Stimulated activated CD4-positive, alpha-beta T cell treated with anti-CD3 and anti-CD28 coated beads, Interleukin-12 subunit alpha, Interleukin-12 subunit beta, amount 100 ng/mL, for 48 hours (primary cell): Measurements from ENCODE around the gene KRT3.

ENCODE experiments used
- DNase-seq, 3 donors: peaks; one replicate each; pipeline ENCODE4 v3.0.0-alpha.2; 2020; ENCODE audit warnings: low read depth in 2 of 3, low spot score in 1 of 3

KRT3 gene

DNA sequence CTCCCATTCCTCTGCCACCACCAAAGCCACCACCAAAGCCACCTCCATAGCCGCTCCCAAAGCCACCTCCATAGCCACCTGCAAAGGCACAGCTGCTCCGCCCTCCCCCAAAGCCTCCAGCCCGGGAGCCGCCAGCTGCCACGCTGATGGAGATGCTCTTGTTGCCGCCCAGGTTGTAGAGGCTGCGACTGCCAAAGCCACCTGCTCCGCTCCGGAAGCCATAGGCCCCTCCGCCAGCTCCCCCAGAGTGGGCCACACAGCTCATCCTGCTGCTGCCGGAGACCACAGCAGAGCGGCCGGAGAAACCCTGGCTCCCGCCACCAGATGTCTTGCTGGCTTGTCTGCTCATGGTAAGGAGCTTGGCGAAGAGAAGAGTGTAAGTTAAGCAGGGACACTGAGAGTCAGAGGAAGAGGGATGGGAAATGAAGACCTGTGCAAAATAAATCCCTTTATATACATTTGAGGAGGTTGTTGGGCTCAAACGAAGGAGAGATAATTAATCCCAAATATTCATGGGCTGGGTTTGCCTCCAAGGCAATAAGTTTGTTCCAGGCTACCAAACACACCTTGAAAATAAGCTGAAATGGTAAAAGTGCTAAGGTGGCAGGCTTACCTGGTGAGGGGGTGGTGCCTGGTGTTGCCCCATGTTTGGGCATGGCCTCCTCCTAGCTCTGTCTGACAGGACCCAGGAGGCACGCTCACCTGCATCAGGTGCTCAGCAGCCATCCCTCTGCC is at the start of gene KRT3:
Gene KRT3 (minus strand): TSS at position 424 of the 735 bp plus-strand sequence. CDS start 75 bp downstream, at position 349.
- DNase-seq = no peak

DNA sequence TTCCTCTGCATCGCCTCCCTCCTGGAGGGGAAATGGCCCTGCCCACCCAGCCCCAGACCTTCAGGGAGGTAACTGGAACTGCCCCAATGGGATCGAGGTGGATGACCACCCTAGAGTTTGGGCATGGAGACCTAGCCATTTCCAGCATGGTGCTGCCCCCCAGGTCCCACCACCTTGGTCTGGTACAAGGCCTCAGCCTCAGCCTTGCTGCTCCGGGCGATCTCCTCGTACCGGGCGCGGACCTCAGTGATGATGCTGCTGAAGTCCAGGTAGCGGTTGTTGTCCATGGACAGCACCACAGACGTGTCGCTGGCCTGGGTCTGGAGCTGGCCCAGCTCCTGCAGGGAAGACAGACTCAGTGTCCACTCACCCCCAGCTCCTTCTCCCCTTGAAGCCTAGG is 48.5 kb upstream of the KRT3 start:
- no peak for DNase-seq

DNA sequence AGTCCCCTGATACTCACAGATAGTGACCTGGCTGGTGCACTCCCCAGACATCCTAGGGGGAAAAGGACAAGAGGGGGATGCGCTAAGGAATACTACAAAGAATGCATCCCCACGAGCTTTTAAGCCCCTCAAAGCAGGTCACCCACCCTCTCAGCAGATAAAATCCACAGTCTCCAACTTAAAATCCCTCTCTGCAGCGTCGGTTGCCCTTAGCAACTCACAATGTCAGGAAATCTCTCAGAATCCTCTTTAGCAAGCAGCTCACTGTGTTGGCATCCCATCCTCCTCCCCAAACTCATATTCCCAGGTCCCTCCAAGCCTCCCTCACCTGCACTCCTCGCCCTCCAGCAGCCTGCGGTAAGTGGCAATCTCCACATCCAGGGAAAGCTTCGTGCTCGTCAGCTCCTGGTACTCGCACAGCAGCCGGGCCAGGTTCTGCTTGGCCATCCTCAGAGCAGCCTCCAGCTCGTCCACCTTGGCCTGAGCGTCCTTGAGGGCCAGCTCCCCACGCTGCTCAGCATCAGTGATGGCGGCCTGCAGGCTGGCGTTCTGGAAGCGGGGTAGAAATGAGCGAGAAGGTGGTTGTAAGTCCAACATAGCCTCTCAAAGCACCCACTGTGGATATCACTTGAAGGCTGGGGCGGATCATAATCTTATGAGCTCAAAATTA is 43.7 kb upstream of the KRT3 start:
- DNase-seq = no peak

DNA sequence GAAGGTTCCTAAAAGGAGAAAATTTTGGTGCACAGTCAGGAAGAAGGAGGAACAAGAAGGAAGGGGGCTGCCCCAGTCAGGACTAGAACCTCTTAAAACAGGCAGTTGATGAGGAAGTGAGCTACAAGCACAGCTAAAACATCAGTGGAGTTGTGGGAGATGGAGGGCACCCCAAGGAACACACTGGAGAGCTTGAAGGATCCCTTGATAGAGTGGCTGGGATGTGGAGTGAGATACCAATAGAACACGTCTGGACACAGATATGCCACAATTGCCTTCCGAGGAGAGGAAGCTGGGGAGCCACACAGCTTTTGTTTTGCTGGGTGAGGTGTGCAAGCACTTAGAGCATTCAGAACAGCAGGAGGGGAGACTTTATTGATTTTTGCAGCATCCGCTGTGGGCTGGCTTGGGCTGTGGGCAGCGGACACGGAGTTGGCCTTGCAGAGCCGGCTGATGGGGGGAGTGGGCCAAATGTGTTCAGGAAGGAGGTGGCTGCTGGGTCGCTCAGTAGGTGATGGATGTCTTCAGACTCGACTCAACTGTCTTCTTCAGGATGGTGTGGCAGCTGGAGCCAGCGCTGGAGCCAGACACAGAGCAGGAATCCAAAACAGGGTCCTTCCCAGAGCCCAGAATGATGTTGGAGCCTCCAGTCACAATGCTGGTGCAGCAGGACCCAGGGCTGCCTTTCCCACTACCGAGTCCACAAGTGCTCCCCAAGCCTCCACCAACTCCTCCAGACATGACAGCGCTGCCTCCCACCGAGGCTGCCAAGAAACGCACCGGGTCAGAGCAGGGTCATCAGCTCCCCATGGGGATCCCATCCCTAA is 42.9 kb upstream of the KRT3 start:
- no peak for DNase-seq

DNA sequence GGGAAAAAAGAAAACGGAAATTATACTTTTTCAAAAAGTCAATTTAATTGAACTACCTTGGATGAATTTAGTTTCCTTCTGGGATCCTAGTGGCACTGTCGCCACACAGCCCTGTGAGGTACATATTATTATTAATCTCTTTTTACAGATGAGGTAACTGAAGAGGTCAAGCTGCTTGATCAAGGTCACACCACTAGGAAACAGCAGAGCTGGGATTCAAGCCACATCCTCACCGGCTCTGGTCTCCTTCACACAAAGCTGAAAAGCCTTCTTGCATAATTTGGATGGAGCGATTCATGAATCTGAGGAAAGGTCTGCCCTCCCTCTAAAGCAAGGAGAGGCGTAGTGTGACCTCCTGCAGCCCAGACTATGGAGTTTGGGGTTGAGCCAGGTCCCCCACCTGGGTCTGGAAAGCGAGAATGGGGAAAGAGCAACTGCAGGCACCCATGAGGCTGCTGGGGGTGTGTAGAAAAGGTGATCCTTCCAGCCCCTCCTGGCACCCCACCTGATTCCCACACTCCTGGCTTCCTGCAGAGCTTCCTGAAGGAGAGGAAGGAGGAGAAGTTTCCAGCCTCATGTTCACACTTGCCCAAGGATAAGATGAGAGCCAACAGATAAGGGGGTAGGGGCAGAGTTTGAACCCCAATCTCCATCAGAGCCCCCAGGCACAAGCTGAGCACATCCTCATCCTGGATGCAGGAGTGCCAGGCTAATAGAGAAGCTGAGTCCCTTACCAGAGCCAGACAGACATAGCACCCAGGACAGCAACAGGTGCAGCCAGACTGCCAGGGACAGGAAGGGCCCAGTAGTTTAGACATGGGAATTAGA is 42.1 kb upstream of the KRT3 start:
- DNase-seq = no peak

DNA sequence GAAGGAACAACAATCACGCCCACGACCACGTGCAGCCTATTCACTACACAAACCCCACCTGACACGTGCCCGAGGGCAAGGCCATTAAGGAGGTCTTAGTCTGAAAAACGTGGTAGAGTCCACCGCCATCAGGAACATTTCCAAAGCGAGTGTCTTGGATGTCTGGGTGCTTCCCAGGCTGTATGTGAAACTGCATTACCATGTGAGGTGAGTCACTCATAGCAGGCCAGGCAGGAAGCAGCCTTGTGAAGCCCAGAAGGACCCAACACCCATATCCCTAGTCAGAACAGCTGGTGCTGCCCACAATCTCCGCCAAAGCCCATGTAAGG is 41.5 kb upstream of the KRT3 start:
- DNase-seq = no peak

DNA sequence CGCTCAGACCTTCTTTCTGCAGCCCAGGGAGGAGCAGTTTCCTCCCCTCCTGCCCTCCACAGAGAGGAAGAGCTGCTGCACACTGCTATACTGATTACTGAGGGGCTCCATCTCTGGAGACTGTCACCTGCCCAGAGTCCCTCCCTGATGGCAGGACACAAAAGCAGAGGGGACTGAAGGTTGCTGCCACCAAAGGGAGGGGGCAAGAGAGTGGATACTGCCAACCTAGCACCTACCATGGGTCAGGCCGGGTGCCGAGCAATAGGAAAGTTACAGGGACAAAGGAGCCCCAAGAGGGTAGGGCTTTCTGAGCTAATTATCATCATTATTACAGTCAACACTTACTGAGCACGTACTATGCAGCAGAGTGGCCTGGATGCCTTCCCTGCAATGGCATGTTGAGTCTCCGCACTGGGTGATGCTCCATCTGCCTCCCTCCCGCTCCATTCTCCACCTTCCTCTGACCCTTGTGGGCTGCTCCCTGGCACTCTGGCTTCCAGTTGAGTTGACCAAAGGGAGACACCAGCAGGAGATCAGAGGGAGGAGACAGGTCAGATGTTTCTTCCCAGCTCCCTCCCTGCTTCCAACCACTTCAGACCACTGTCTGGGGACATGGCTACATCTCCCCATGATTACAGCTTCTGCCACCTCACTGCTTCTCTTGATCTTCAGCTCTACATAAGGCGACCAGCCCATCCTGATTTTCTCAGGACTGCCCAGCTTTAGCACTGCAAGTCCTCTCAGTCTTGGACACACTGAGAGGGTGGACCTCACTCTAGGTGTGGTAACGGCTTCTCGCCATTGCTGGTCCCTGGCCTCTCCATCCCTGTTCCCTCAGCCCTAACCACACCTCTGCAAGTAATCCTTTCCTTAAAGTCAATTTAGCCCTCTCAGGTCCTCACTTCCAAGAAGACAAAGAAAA is 40.8 kb upstream of the KRT3 start:
- no peak for DNase-seq

DNA sequence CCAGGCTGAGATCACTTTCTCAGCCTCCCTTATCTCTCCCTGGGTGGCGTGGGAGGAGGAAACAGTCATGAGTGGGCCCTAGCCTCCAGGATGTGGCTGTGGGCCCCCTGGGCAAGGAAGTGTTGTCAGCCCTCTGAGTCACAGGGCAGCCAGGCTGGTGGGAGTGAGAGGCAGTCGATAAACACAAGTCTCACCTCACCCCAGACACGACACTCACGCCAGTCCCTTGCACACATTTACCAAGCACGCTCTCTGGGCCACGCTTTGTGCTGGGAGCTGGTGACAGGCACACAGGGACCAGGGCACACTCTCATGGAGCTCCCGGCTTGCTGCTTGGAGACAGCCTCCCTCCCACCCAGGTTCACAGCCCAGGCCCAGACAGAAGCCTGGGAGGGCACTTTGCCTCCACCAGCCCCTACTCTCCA is 40.1 kb upstream of the KRT3 start:
- DNase-seq = peak; percentile 34 to 56 (median 51)

DNA sequence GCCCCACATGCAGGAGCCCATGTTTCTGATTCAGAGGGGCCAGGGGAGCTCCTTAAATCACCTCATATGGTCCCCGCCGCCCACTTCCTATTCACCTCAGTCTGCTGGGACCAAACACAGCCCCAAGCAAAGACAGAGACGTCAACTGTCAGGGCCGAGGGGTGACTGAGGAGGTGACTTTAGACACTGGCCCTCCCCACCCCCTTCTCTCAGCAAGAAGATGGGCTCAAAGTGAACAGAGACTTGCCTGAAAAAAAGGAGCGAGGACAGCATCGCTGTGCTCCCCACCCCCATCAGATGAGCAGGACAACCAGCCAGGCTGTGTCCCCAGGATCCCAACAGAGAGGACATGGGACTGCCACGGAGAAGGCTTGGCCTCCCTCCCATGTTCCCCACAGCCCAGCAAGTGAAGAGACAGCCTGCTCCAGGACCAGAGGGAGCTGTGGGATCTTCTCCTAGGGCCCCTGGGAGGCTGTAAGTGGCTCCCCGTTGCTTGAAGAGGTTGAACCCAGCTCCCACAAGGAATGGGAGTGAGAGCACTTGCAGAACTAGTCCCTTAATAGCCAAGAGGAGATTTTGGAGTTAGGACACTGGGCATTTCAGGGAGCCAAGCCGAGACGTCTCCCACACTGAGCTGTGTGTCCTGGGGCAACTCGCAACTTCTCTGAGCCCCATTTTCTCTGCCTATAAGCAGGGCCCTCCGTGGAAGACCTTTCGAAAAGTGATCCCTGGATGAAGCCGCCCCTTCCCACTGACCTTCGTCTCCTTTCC is 39.5 kb upstream of the KRT3 start:
- no peak for DNase-seq

DNA sequence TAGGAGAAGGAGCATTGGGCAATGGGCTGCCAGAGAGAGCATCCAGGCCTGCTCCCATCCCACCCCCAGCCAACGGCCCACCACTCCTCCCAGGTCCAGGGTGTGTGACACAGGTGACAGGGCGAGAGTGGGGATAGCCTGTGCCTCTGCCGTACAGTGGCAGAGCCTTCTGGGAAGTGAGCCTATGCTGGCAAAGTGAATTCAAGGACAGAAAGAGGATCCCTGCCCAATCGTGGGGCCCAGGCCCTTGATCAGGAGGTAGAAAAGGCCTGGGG is 38.7 kb upstream of the KRT3 start:
- DNase-seq = no peak

DNA sequence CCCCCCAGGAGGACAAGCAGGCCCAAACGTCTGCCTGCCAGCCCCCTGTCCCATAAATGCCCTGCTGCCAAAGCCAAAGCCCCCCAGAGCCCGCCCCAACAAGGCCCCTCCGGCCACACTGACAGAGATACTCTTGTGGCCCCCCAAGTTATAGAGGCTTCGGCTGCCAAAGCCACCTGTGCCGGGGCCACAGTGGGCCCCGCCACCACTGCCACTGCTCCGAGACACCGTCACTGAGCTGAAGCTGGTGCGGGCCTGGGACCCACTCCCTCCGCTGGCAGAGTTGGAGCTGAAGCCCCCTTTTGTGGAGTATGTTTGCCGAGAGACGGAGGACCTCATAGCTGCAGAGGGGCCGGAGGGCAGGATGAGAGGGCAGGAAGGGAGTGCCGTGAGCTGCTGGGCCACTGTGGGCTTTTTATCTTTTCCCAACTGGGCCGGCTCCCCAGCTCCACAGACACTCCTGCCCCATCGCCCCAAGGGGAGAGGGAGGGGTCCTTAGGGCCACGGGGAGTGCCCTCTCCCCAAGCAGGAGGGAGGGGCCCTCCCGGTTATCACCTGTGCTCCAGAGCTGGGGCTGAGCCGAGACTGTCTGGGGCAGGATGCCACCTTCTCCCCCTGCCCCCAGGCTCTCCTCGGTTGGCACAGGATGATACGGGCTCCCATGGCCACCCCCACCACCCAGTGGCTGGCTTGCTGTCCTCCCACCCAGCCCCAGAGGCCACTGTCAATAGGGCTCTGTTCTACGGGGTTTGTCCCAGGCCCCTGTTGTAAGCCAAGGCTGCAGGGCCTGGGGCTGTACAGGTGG is 38.2 kb upstream of the KRT3 start, which contains the start of gene KRT79:
Gene KRT79 (minus strand): TSS at position 390 of the 805 bp plus-strand sequence. CDS start 51 bp downstream, at position 339.
- no peak for DNase-seq

DNA sequence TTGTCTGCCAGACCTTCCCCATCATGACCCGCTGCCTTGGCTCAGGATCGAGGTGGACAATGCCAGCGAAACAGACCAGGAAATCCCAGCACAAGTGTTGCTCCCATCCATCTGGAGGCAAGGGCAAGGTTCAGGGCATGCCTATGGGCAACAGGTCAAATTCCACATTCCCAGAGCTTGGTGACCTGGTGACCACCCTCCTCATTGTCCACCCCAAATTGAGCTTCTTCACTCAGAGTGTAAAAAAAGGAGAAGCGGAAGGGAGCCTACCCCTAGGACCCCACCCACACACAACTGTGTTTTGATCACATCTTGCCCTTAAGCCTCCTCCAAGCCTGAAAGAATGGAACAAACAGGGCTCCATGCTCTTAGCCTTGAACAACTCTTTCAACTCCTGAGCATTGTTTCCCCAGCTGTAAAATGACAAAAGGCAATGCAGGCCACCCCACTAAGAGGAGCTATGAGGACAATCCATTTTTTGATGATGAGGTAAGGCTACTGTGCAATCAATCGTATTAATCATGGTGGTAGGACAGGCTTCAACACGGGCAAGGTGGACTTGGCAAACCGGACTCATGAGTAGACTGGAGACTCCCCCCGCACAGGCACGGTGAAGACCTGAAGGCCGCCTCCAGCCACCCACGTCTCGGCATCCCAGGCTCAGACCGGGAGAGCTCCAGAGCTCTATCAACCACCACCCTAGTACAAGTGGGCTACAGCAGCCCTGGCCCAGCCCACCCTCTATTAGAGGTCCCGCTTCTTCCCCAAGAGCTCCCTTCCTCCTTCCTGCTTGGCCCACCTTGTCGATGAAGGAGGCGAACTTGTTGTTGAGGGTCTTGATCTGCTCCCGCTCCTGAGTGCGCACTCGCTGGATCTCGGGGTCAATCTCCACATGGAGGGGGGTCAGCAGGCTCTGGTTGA is 37.3 kb upstream of the KRT3 start:
- no peak for DNase-seq

DNA sequence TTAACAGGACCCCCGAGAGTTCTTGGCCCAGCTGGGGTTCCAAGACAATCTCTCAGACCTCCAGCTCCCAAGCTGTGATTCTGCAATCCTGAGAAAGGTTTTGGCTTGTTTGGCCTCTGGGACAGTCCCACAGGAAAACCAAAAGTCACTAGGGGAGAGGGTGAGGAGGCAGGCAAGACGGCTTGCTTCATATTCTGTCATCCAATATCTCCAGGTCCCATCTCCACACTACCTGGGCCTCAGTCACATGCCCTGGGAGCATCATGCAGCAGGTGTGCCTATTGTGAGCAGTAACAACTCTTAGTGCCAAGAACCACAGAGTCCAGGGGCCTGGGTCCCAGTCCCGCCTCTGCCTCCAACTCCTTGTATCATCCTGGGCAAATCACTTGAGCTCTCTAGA is 36.5 kb upstream of the KRT3 start:
- DNase-seq = no peak

DNA sequence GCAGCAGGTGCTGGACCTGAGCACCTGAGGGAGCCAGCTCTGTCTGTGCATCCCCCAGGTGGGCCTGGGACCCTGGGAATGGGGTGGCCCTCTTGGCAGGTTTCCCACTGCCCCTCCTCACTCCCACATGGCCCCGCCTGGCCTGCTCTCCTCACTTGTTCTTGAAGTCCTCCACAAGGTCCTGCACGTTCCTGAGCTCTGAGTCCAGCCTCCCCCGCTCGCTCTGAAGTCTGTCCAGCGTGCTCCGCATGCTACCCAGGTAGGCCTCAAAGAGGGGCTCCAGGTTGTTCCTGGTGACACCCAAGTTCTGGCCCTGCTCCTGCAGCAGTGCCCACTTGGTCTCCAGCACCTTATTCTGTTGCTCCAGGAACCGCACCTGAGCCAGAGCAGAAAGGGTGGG is 35.3 kb upstream of the KRT3 start:
- DNase-seq = no peak

DNA sequence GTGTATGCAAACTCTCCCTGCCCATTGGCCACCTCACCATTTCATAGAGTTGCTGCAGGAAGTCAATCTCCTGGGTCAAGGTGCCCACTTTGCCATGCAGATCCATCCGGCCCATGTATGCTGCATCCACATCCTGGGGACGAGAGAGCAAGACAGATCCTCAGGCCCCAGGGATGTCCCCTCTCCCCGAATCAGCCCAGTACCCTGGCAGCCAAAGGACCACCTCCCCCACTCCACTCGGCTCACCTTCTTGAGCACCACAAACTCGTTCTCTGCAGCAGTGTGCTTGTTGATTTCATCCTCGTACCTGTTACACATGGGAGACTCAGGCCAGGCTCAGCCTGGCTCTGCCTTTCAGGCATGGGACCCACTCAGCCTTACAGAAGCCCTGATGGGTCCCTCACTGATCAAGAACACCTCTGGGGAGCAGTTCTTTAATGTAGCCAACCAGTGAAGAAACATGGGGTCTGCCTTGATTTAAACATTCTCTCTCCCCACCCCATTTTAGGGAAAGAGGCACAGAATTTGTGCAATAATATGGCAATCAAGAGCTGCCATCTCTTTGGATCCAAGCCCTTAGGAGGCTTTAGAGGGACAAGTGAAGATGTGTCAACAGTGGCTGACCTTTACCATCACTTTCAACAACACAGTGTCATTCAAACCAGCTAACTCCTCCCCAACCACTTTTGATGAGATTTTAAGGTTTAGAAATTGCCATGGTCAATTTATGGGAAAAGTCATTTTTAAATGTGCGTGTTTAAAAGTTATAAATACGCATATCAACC is 34.3 kb upstream of the KRT3 start:
- DNase-seq = no peak

DNA sequence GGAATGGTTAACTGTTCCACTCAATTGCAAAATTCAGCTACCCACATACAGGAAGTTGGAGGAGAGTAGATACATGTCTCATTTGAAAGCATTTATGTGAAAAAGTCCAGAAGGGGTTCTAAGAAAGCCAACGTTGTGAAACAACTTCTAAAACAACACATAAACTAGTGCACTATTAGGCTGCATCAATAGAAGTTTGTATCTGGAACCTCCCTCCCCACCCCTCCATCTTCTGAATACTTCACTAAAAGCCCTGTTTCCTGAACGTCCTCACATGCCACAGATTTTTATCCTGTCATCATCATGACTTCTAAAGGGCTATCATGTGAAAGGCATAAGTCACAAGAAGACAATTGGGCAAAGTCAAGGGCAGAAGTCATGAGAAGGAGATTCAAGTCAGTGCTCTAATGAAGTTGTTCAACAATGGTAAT is 32.7 kb upstream of the KRT3 start:
- DNase-seq = no peak

DNA sequence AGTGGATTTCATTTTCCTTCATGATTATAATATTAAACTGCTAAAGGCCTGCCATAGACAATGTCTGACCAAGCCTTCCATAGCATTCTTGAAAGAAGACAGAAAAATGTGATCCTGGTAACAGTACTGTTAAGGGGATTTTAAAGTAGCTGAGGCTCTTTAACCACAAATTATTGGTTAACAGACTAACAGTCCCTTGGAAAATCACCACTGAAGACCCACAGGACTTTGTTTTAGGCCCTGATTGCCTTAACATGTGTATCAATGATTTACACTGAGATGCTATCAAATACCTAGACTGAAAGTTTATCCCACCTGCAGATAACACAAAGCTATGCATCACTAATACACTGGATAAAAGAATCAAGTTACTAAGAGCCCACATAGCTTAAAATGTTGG is 32.2 kb upstream of the KRT3 start:
- DNase-seq = no peak
